AG08395 (cell line): Measurements from ENCODE around the gene ACTL9.
"Not testable (repeated sequence)": the region's sequence is repeated elsewhere in the genome, so short reads cannot be mapped to it uniquely, and the experiment has no call there.

Experiments used
- DNase-seq: peaks from one replicate; pipeline ENCODE4 v3.0.0; 2012; ENCODE audit warnings: mixed read lengths, low spot score

ACTL9 gene, protein sequence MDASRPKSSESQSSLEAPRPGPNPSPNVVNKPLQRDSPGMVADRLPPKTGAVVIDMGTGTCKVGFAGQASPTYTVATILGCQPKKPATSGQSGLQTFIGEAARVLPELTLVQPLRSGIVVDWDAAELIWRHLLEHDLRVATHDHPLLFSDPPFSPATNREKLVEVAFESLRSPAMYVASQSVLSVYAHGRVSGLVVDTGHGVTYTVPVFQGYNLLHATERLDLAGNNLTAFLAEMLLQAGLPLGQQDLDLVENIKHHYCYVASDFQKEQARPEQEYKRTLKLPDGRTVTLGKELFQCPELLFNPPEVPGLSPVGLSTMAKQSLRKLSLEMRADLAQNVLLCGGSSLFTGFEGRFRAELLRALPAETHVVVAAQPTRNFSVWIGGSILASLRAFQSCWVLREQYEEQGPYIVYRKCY

DNA sequence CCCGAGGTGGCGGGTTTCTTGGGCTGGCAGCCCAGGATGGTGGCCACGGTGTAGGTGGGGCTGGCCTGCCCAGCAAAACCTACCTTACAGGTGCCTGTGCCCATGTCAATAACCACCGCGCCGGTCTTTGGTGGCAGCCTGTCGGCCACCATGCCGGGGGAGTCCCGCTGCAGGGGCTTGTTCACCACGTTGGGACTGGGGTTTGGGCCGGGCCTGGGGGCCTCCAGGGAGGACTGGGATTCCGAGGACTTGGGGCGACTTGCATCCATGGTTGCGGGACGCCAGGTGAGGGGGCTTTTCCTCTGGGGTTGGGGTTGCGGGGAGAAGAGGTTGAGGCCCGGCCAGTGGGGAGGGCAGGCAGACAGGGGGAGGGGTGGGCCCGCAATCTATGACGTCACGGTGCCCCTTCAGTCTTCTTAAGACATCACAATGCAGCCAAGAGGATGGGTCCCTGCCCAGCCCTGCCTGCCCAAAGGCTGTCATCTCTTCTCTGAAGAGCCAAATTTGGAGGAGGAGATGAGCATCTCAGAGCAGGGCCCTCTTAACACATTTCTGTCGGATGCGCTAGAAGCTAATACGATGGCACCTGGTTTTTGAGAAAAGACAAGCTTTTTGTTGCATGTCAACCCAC is at the start of gene ACTL9:
Gene ACTL9 (minus strand): TSS at position 363 of the 631 bp plus-strand sequence. CDS start 94 bp downstream, at position 269.
- no peak for DNase-seq

DNA sequence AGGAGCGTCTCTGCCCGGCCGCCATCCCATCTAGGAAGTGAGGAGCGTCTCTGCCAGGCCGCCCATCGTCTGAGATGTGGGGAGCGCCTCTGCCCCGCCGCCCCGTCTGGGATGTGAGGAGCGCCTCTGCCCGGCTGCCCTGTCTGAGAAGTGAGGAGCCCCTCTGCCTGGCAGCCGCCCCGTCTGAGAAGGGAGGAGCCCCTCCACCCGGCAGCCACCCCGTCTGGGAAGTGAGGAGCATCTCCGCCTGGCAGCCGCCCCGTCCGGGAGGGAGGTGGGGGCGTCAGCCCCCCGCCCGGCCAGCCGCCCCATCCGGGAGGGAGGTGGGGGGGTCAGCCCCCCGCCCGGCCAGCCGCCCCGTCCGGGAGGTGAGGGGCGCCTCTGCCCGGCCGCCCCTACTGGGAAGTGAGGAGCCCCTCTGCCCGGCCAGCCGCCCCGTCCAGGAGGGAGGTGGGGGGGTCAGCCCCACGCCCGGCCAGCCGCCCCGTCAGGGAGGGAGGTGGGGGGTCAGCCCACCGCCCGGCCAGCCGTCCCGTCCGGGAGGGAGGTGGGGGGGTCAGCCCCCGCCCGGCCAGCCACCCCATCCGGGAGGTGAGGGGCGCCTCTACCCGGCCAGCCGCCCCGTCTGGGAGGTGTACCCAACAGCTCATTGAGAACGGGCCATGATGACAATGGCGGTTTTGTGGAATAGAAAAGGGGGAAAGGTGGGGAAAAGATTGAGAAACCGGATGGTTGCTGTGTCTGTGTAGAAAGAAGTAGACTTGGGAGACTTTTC is 40.9 kb upstream of the ACTL9 start:
- DNase-seq, result not testable (repeated sequence)

DNA sequence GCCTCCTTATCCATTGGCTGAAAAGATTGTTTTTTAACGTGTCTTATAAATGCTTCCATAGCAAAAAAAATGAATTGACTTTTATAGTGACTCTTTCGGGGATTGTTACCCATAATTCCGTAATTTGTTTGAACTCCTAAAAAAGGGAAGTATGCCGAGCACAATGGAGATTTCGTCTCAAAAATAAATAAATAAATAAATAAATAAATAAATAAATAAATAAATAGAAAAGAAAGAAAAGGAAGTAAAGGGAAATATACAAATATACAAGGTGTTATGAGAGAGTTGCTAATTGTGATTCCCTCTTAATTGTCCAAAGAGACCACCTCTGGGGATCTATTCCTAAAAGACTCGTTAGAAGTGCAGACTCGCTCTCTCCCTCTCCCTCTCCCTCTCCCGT is 39.8 kb upstream of the ACTL9 start:
- no peak for DNase-seq

DNA sequence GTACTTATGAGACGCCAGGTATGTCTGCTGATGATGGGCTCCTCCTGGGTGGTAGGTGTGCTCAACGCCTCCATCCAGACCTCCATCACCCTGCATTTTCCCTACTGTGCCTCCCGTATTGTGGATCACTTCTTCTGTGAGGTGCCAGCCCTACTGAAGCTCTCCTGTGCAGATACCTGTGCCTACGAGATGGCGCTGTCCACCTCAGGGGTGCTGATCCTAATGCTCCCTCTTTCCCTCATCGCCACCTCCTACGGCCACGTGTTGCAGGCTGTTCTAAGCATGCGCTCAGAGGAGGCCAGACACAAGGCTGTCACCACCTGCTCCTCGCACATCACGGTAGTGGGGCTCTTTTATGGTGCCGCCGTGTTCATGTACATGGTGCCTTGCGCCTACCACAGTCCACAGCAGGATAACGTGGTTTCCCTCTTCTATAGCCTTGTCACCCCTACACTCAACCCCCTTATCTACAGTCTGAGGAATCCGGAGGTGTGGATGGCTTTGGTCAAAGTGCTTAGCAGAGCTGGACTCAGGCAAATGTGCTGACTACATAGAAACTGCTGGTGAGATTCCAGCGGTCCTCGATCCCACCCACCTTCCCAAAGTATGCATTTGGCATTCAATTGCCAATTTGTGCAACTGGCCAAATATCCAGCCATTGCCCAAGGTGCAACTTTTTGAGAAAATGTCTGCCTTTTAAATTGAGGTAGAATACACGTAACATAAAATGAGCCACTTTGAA is 33.0 kb upstream of the ACTL9 start:
- DNase-seq, result no peak

DNA sequence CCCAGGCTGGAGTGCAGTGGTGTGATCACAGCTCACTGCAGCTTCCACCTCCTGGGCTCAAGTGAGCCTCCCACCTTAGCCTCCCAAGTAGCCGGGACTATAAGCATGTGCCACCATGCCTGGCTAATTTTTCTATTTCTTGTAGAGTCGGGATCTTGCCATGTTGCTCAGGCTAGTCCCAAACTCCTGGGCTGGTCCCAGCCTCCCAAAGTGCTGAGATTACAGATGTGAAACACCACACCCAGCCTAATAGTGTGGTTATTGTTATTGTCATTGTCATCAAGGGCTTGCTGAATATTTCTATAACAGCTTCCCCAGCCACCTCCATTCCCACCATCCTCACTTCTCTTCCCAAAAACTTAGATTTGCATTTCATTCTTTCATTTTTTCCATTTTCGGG is 25.7 kb upstream of the ACTL9 start:
- no peak for DNase-seq

DNA sequence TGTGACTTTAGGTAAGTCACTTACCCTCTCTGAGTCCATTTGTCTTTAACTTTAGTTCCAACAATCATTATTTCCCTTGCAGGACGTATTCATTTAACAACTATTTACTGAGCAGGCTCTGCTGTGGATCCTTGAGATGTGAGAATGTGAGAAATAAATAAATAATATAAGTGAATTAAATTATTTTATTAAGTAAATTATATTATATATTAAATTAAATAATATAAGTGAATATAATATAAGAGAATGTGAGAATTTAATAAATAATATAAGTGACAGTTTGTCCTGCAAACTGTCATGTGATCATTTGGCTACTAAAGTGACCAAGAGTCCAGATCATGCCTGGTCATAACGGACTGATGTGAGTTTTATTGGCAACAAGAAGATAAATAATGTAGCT is 23.4 kb upstream of the ACTL9 start:
- DNase-seq, result no peak

DNA sequence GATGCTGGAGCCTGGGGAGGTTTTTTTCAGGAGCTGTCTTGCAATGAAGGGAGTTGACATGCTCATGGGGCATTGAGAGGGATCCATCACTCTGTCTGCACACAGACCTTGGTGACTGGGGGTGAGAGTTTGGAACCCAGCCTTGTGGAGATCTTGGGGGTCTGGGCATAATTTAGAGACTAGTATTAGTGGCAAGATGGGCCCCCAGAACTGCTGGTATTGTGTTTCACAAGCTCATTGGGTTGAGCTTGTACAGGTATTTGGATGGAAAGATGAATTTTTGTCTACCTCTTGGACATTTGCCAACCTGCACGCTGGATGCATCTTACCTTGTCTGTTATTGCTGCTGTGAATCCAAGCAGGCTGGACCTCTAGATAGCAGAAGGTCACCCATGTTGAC is 22.7 kb upstream of the ACTL9 start, which contains the start of gene OR2Z1:
Gene OR2Z1 (plus strand): TSS at position 301 of the 400 bp plus-strand sequence. CDS start 9,395 bp downstream, outside the sequence.
- no peak for DNase-seq

DNA sequence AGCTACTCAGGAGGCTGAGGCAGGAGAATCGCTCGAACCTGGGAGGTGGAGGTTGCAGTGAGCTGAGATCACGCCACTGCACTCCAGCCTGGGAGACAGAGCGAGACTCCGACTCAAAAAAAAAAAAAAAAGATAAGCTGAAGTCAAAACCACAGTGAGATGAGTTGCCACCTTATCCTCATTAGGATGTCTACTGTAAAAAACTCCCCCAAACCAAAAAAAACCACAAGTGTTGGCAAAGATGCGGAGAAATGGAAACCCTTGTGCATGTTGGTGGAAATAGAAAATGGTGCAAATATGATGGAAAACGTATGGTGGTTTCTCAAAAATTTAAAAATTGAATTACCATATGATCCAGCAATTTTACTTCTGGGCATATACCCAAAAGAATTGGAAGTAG is 11.7 kb upstream of the ACTL9 start:
- not testable (repeated sequence) for DNase-seq

DNA sequence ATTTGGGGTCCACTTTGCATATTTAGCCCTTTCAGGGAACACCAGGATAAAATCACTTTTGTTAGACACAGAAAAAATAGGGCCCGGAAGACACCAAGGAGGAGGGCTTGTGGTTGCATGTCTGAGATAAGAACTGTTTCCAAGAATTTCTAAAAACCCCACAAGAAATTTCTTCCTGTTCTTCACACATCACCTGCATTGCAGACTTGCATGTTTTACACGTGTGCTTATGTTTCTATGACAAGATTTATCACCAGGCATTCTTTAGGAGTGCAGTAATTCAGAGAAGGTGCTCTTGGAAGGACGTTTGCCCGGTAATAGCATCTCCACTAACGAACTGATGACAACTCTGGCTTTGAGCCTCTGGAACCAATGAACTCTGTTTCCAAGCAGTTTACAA is 7.1 kb upstream of the ACTL9 start:
- DNase-seq, result no peak

DNA sequence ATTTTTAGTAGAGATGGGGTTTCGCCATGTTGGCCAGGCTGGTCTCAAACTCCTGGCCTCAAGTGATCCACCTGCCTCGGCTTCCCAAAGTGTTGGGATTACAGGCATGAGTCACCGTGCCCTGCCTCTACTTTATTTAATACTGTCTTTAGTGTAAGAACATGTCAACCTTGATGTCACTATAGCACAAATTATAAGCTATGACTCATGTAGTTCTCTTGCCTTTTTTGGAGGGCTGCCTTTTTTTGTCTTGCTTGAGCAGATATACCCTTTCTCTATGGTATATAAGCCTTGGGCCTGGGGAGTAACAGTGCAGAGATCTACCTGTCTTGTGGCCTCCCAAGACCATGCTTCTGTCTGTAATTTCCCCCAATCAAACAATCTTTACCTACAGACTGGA is 6.7 kb upstream of the ACTL9 start:
- not testable (repeated sequence) for DNase-seq

DNA sequence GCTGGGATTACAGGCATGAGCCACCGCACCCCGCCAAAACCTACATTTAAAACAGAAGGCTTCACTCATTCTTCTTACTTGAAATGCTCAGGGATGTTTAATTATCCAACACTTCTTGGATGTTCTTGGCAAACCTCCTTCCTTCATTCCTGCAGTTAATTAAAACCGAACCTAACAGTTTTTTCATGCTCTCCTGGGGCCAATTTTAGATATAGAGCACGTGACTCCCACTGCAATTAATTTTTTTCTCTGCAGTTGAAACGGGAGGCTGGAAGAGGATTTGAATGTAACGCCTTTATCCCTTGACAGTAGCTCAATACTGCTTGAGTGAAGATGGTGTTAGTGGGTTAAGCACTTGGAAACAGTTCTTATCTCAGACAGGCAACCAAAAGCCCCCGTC is 4.6 kb upstream of the ACTL9 start:
- DNase-seq, result no peak

DNA sequence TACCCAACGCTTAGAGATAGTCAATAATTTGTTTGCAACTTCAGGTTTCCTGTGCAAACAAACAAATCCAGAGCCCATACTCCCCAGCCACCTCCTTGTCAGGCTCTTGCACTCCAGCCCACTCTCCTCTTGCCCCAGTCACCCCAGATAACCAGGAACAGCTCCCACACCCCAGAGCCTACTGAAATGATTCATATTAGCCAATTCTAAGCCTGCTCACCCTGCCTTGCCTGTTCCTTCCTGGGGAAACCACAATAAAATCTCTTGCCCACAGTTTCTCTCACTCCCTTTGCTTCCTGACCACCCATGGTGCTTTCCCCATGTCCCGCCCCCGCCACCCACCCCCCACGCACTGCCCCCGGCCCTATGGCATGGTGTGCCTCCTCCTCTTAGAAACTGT is 3.8 kb upstream of the ACTL9 start:
- no peak for DNase-seq

DNA sequence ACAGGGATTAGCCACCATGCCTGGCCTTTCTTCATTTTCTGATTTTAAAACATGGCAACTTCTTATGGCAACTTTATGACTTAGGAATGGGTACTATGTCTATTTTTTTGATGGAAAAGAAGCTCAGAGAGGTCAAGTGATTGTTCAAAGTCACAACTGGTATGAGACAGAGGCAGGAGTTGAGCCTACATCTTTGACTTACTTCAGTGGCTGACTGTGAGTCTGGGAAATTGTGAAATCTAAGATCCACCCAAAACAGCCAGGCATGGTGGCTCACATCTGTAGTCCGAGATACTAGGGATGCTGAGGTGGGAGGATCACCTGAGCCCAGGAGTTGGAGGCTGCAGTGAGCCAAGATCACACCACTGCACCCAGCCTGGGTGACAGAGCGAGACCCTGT is 2.4 kb upstream of the ACTL9 start:
- no peak for DNase-seq

DNA sequence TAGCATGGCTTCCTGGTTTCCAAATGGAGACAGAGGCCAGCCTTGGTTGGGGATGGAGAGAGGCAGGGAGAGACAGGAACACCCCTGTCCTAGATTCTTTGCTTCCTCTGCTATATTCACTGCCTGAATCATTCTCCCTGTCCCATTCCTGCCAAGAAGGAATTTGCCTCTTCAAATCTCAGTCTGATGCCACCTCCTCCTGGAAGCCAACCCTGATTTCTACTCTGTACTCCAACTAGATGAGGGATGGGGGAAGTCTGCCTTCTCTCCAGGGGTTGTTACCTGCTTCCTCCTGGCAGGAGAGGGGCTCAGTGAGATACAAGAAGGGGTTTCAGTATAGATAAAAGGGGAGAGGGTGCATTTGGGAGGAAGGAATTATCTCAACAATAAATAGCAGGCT is 1.3 kb upstream of the ACTL9 start:
- DNase-seq, result no peak

DNA sequence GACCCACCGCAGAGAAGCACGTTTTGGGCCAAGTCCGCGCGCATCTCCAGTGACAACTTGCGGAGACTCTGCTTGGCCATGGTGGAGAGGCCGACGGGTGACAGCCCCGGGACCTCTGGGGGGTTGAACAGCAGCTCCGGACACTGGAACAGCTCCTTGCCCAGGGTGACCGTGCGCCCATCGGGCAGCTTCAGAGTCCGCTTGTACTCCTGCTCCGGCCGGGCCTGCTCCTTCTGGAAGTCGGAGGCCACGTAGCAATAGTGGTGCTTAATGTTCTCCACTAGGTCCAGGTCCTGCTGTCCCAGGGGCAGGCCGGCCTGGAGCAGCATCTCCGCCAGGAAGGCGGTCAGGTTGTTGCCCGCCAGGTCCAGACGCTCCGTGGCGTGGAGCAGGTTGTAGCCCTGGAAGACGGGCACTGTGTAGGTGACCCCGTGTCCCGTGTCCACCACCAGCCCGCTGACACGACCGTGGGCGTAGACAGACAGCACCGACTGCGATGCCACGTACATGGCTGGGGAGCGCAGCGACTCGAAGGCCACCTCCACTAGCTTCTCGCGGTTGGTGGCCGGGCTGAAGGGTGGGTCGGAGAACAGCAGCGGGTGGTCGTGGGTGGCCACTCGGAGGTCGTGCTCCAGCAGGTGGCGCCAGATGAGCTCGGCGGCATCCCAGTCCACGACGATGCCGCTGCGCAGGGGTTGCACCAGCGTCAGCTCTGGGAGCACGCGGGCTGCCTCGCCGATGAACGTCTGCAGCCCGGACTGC is 743 bp downstream of the ACTL9 start:
- no peak for DNase-seq

DNA sequence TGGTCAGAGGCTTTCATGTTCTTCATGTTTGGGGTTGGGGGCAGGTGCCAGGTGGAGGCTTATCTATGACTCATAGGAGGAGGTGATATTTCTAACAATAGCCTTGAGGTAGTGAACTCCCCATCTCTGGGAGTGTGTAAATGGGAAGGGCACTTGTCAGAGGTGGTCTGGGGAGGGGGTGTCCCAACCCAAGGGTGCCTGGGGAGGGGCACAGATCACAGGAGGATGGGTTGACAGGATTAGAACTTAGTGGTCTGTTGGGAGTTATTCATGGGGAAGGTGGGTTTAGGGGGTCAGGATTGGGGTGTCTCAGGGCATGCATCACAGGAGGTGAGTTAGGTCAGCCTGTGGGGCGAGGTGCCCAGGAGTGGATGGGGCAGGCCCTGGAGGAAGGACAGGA is 1.6 kb downstream of the ACTL9 start:
- no peak for DNase-seq

DNA sequence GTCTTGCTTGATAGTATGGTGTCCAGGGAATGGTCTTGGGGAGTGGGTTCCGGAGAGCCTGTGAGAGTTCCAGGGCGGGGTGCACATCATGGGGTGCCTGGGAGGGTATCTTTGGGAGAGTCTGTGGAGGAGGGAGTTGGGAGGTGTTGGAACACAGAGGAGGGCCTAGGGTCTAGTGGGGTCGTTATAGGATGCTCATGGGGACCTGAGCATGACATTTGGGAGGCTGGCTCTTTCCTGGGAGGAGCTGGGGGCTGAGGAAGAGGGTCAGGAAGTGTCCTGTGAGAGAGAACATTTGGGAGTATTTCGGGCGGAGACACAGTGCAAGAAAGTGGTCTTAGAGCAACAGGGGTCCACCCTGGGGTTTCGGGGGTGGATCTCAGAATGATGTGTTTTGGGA is 2.7 kb downstream of the ACTL9 start:
- DNase-seq, result no peak

DNA sequence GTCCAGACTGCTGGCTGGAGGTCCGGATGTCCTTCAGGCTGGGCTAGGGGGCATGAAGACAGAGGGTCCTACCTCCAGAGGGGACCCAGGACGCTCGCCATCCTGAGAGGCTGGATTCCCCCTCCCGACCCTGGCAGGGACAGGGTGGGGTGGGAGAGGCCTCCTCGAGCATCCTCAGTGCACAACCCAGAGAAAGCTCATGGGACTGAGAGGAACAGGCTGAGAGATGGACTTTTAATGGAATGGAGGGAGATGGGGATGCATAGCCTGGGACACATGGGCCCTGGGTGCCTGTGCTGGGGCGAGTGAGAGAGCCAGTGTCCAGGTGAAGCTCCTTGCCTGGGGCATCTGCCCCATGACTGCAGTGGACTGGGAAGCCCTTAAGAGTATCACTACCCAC is 3.1 kb downstream of the ACTL9 start:
- DNase-seq, result no peak

DNA sequence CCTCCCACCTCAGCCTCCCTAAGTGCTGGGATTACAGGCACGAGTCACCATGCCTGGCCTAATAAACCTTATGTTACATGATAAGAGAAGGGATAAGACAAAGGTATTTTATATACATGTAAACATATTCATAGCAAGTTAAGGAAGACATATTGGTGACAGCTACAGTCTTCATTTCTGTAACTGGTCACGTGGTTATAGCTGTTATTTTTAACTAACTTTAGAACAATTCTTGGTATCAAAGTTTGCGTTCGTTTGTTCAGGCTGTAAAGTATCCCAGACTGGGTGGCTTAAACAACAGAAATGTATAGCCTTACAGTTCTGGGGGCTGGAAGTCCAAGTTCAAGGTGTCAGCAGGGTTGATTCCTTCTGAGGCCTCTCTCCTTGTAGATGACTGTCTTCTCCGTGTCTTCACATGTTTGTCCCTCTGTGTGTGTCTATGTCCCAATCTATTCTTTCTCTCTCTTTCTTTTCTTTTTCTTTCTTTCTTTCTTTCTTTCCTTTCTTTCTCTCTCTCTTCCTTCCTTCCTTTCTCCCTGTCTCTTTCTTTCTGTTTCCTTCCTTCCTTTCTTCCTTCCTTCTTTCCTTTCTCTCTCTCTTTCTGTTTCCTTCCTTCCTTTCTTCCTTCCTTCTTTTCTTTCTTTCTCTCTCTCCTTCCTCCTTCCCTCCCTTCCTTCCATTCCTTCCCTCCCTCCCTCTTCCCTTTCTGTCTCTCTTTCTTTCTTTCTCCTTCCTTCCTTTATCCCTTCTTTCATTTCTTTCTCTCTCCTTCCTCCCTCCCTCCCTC is 7.6 kb downstream of the ACTL9 start:
- no peak for DNase-seq

DNA sequence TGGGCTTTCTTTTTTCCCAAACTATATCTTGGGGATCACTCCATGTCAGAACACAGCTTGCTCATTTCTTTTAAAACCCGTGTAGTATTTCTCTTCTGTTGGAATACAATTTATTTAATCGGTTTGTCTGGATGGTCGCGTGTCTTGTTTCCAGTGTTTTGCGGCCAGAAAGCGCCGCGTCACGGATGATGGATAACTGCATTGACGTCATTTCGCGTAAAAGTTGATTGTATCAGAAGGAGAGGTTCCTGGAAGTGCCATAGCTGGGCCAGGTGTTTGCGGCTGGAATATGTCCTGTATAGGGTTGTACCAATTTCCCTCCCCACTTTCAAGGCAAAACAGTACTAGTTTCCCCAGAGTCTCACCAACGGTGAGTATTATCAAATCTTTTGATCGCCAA is 9.7 kb downstream of the ACTL9 start:
- no peak for DNase-seq

DNA sequence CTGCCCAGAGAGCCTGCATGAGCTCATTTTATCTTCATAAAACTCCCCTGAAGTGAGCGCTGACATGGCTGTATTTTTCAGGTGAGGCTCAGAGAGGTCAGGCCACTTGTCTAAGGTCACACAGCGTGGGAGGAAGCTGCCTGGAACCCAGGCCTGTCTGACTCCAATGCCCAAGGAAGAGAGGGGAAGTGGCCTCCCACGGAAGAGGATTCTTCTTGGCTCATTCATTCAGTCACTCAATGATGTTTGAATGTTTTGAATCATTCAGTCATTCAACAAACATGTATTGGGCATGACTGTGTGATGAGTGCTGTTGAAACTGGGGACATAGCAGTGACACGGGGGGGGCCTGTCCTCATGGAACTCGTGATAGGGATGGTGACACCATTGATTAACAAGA is 12.0 kb downstream of the ACTL9 start:
- no peak for DNase-seq
